NCI-H345 treated with DMSO at 0.1 percent for 48 hours (cell line): Measurements from ENCODE around the gene HPS4.

Experiments used
- DNase-seq: peaks from one replicate; lab custom pipeline; 2025; ENCODE audit not compliant: unreplicated experiment; lab: John Stamatoyannopoulos, UW

HPS4 gene

GRCh38 chr22:26470807-26471206 is 12.8 kb downstream of the HPS4 start:
- DNase-seq = no peak

GRCh38 chr22:26466196-26466595 is 17.4 kb downstream of the HPS4 start:
- no peak for DNase-seq

- DNase-seq = no peak
Measured at GRCh38 chr22:26464312-26464711, 19.3 kb downstream of the HPS4 start.

- no peak for DNase-seq
Measured at GRCh38 chr22:26463688-26464087, 19.9 kb downstream of the HPS4 start.

GRCh38 chr22:26463101-26463661 is 20.4 kb downstream of the HPS4 start:
- no peak for DNase-seq

GRCh38 chr22:26462641-26463040 is 20.9 kb downstream of the HPS4 start:
- DNase-seq = no peak

GRCh38 chr22:26462051-26462450 is 21.5 kb downstream of the HPS4 start:
- no peak for DNase-seq

GRCh38 chr22:26461188-26461810 is 22.3 kb downstream of the HPS4 start:
- DNase-seq = no peak

- no peak for DNase-seq
Measured at GRCh38 chr22:26460202-26460601, 23.4 kb downstream of the HPS4 start.

- DNase-seq = no peak
Measured at GRCh38 chr22:26457661-26458272, 25.8 kb downstream of the HPS4 start.

GRCh38 chr22:26453812-26454500 is 29.6 kb downstream of the HPS4 start:
- no peak for DNase-seq

GRCh38 chr22:26453216-26453615 is 30.4 kb downstream of the HPS4 start:
- DNase-seq = no peak

GRCh38 chr22:26452236-26453016 is 31.2 kb downstream of the HPS4 start:
- DNase-seq = no peak

GRCh38 chr22:26450453-26451185 is 33.0 kb downstream of the HPS4 start:
- no peak for DNase-seq

- DNase-seq = no peak
Measured at GRCh38 chr22:26448941-26449340, 34.6 kb downstream of the HPS4 start.

GRCh38 chr22:26448334-26448733 is 35.2 kb downstream of the HPS4 start:
- DNase-seq = no peak

- DNase-seq = no peak
Measured at GRCh38 chr22:26447584-26448329, 35.8 kb downstream of the HPS4 start.

- DNase-seq = no peak
Measured at GRCh38 chr22:26446808-26447515, 36.6 kb downstream of the HPS4 start.

GRCh38 chr22:26445577-26446275 is 37.9 kb downstream of the HPS4 start:
- DNase-seq = no peak
